GM23338 (cell line): ENCODE data around the gene PRDM11. TPM values are rescaled to one million over a fixed set of nuclear protein-coding genes. Genes with fewer than 3 reads are reported as not detected.

Source experiments
- ATAC-seq: fragments of 200-7000 bp; cut with Tn5 transposase; 3 replicates; pipeline ENCODE4 v1.9.1; 2020
- DNase-seq: peaks from one replicate; pipeline ENCODE4 v3.0.0-alpha.2; 2015; ENCODE audit warnings: low spot score
- H2AFZ ChIP-seq: fragments of 200-600 bp; sonication (generic); 2 replicates; pipeline ENCODE4 v1.8.0; 2016; ENCODE audit warnings: antibody characterized with exemption, mild to moderate bottlenecking, moderate library complexity
- H3F3A ChIP-seq: fragments of 200-600 bp; sonication (generic); replicated peaks from 2 replicates; pipeline ENCODE4 v1.8.0; 2017; ENCODE audit warnings: antibody characterized with exemption, mixed run types, low read depth
- H3K27ac ChIP-seq: fragments of 200-600 bp; sonication (generic); 2 replicates; pipeline ENCODE4 v1.6.1; 2016; ENCODE audit warnings: low read depth
- H3K27me3 ChIP-seq: fragments of 200-600 bp; sonication (generic); 2 replicates; pipeline ENCODE4 v1.8.0; 2016; ENCODE audit warnings: mild to moderate bottlenecking, mixed run types, moderate library complexity; ENCODE audit not compliant: insufficient read depth
- H3K36me3 ChIP-seq: fragments of 200-600 bp; sonication (generic); 2 replicates; pipeline ENCODE4 v1.8.0; 2016; ENCODE audit warnings: mild to moderate bottlenecking; ENCODE audit not compliant: insufficient read depth
- H3K4me1 ChIP-seq: fragments of 200-600 bp; sonication (generic); 2 replicates; pipeline ENCODE4 v1.8.0; 2016; ENCODE audit warnings: mild to moderate bottlenecking, moderate library complexity; ENCODE audit not compliant: insufficient read depth
- H3K4me2 ChIP-seq: fragments of 200-600 bp; sonication (generic); 2 replicates; pipeline ENCODE4 v1.7.1; 2017; ENCODE audit warnings: mixed run types
- H3K4me3 ChIP-seq: fragments of 200-600 bp; sonication (generic); 2 replicates; pipeline ENCODE4 v1.6.1; 2016; ENCODE audit warnings: mixed run types
- H3K79me2 ChIP-seq: fragments of 200-600 bp; sonication (generic); replicated peaks from 2 replicates; pipeline ENCODE4 v1.8.0; 2017; ENCODE audit warnings: mild to moderate bottlenecking; ENCODE audit not compliant: insufficient read depth
- H3K9me2 ChIP-seq: fragments of 200-600 bp; sonication (generic); 2 replicates; pipeline ENCODE4 v1.8.0; 2017; ENCODE audit not compliant: insufficient read depth
- H4K20me1 ChIP-seq: fragments of 200-600 bp; sonication (generic); replicated peaks from 2 replicates; pipeline ENCODE4 v1.8.0; 2017; ENCODE audit warnings: mild to moderate bottlenecking; ENCODE audit not compliant: insufficient read depth
- H3K27ac Mint-ChIP-seq: 2 replicates; pipeline ENCODE4 v1.8.0; 2020; ENCODE audit warnings: inconsistent platforms, mild to moderate bottlenecking, moderate library complexity, mixed read lengths
- H3K27me3 Mint-ChIP-seq: 3 replicates; pipeline ENCODE4 v1.8.0; 2022; ENCODE audit warnings: low read depth, mild to moderate bottlenecking, moderate library complexity, mixed read lengths, inconsistent platforms; ENCODE audit not compliant: insufficient read depth, poor library complexity
- H3K36me3 Mint-ChIP-seq: 3 replicates; pipeline ENCODE4 v1.8.0; 2021; ENCODE audit warnings: low read depth, mild to moderate bottlenecking, inconsistent platforms, moderate library complexity, mixed read lengths
- H3K4me1 Mint-ChIP-seq: 3 replicates; pipeline ENCODE4 v1.8.0; 2020; ENCODE audit warnings: mild to moderate bottlenecking, inconsistent platforms, mixed read lengths
- H3K4me3 Mint-ChIP-seq: 3 replicates; pipeline ENCODE4 v1.8.0; 2021; ENCODE audit warnings: moderate library complexity, mild to moderate bottlenecking, inconsistent platforms, mixed read lengths
- H3K9me3 Mint-ChIP-seq: 3 replicates; pipeline ENCODE4 v1.8.0; 2020; ENCODE audit warnings: moderate library complexity, mild to moderate bottlenecking, inconsistent platforms, mixed read lengths
- CREB1 ChIP-seq: fragments of 250-450 bp; sonication (Bioruptor Pico); IDR thresholded peaks from 2 replicates; pipeline ENCODE4 v1.5.0; 2020; ENCODE audit warnings: low read depth, mild to moderate bottlenecking, moderate library complexity
- CTCF ChIP-seq, 2 experiments: fragments of 200-600 bp in 1 of 2; sonication (generic) in 1 of 2; conservative IDR thresholded peaks; 2 replicates each; pipeline versions ENCODE4 v1.5.1 to v1.6.1; 2016 to 2017; ENCODE audit warnings: antibody characterized with exemption in 2 of 2, low read depth in 2 of 2, mild to moderate bottlenecking in 2 of 2, moderate library complexity in 1 of 2
- ETS1 ChIP-seq: IDR thresholded peaks from 2 replicates; pipeline ENCODE4 v1.6.1; 2016; ENCODE audit warnings: antibody characterized with exemption
- EZH2 ChIP-seq: fragments of 200-600 bp; sonication (generic); IDR thresholded peaks from one replicate; pipeline ENCODE4 v1.8.0; 2017; ENCODE audit warnings: antibody characterized with exemption, mild to moderate bottlenecking, low read depth; ENCODE audit not compliant: unreplicated experiment
- JUNB ChIP-seq: IDR thresholded peaks from one replicate; pipeline ENCODE4 v1.6.1; 2016; ENCODE audit warnings: antibody characterized with exemption; ENCODE audit not compliant: unreplicated experiment
- NANOG ChIP-seq: IDR thresholded peaks from 2 replicates; pipeline ENCODE4 v1.6.1; 2016; ENCODE audit warnings: antibody characterized with exemption, borderline replicate concordance
- POLR2AphosphoS5 ChIP-seq: IDR thresholded peaks from 2 replicates; pipeline ENCODE4 v1.6.1; 2016; ENCODE audit warnings: antibody characterized with exemption, low read depth
- REST ChIP-seq: IDR thresholded peaks from one replicate; pipeline ENCODE4 v1.6.1; 2018; ENCODE audit warnings: antibody characterized with exemption; ENCODE audit not compliant: unreplicated experiment
- STAT1 ChIP-seq: IDR thresholded peaks from one replicate; pipeline ENCODE4 v1.6.1; 2016; ENCODE audit warnings: antibody characterized with exemption; ENCODE audit not compliant: unreplicated experiment
- ZNF114 ChIP-seq: fragments of 250-450 bp; sonication (Bioruptor Pico); IDR thresholded peaks from 2 replicates; pipeline ENCODE4 v1.5.0; 2020; ENCODE audit warnings: mild to moderate bottlenecking, moderate library complexity
- ZNF462 ChIP-seq: fragments of 250-450 bp; sonication (Bioruptor Pico); IDR thresholded peaks from 2 replicates; pipeline ENCODE4 v1.5.0; 2020; ENCODE audit warnings: mild to moderate bottlenecking, moderate library complexity
- polyA plus RNA-seq: library from polyadenylated mRNA; unstranded; fragments of >200 nt; fragmentation: Nextera tagmentation; extraction: Ambion mirVana; gene quantifications from 2 replicates; pipeline ENCODE4 v1.2.1, GENCODE V29; 2016
- total RNA-seq: library from RNA; depleted of rRNA; stranded (reverse); fragments of >200 nt; shearing (Covaris generic); gene quantifications from 2 replicates; pipeline ENCODE4 v1.2.3, GENCODE V29; 2014

The PRDM11 gene
- total and polyA plus RNA-seq, 2 experiments from 2014 or later, result 0.97 to 10.4 TPM

GRCh38 chr11:45147891-45148675 is 1.6 kb downstream of the PRDM11 start (continued):
- TF ChIP-seq ETS1, result no peak
- TF ChIP-seq CTCF (conservative IDR thresholded peaks at IDR 0.05; ENCODE audit: low read depth in 2 of 2), result no peak
- no peak for TF ChIP-seq NANOG
- no peak for TF ChIP-seq ZNF114 (CRISPR knock-in tag)

GRCh38 chr11:45149483-45150056 is 3.1 kb downstream of the PRDM11 start:
- DNase-seq (no peak), ATAC-seq (no peak)
- Histone ChIP-seq H3K27ac (no peak overlapping the region), H3K36me3 (no peaks in the 10 kb centered on the region), H2AFZ (no peak overlapping the region), H3K4me3 (no peak overlapping the region), H3F3A (no peaks in the 10 kb centered on the region), H3K4me2 (no peak overlapping the region), H4K20me1 (peaks cover 4% of the 10 kb centered on the region; the same call in 1 of the 2 replicates), H3K4me1 (0 out of 2 replicates have a peak, but pooled peaks cover 9% of the 10 kb centered on the region), H3K27me3 (peaks cover 8% of the 10 kb centered on the region), H3K9me2 (no peaks in the 10 kb centered on the region), H3K79me2 (peaks cover 57% of the 10 kb centered on the region)
- Mint-ChIP-seq H3K4me1 (peaks cover 21% of the 10 kb centered on the region), H3K4me3 (no peak overlapping the region; the same call in 2 of the 3 replicates), H3K27ac (no peak overlapping the region), H3K27me3 (peaks cover 17% of the 10 kb centered on the region), H3K9me3 (peaks cover 4% of the 10 kb centered on the region; the same call in 2 of the 3 replicates), H3K36me3 (peaks cover 9% of the 10 kb centered on the region)
- no peak for TF ChIP-seq NANOG
- no peak for TF ChIP-seq REST
- TF ChIP-seq POLR2AphosphoS5, result no peak
- no peak for TF ChIP-seq JUNB
- no peak for TF ChIP-seq CREB1 (CRISPR knock-in tag)
- TF ChIP-seq STAT1, result no peak
- TF ChIP-seq EZH2, result no peak
- TF ChIP-seq ZNF114 (CRISPR knock-in tag), result no peak
- no peak for TF ChIP-seq ZNF462 (CRISPR knock-in tag)
